LoVo (cell line): ENCODE results near the gene TP63.

Experiments used
- DNase-seq: peaks from one replicate; pipeline ENCODE4 v3.0.0-alpha.2; 2016; ENCODE audit warnings: low spot score

TP63 gene

DNA sequence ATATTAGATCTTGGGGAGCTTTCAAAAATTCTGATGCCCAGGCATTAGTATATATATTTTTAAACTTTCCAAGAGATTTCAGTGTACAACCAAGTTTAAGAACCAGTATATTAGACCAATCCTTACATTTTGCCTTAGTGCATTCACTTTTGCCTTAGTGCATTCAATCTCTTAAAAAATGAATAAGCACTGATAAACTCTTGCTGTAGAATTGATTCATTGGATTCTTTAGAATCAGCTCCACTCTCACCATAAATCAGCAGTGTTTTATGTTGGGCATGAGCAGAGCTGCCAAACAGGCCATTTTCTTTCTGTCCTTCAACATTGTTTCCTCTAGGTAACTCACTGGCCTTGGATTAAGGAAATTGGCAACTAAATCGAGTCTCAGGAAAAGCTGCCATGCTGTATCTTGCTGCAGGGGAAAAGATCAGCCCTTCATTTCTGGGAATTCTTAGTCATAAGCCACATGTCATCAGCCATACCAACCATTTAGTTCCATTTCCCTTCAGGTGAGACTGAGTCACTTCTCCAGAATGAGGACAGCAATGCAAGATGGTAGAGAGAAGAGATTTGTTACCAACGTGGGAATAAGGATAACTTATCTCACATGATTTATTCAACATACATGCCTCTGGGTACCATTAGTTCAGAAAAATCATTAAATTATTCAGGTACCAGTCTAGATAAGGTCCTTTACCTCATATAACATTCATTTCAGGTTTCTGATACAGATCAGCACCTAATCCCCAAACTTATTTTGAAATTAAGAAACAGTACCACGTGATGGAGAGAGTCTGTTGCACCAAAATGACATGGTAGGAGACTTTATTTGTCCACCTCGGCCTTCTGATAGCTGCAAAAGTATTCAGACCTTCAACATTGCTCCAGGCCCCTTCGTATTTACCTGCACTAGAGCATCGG, 297.0 kb downstream of the TP63 start:
- no peak for DNase-seq

- DNase-seq = no peak
These were observed 305.2 kb downstream of the TP63 start for GRCh38 chr3:189936201-189936945.

GRCh38 chr3:189937302-189938127, 306.3 kb downstream of the TP63 start:
- DNase-seq = peak; percentile 94

GRCh38 chr3:189941125-189941524, 309.9 kb downstream of the TP63 start:
- peak; percentile 11 for DNase-seq

GRCh38 chr3:189941679-189942078, 310.5 kb downstream of the TP63 start:
- DNase-seq = peak; percentile 61

GRCh38 chr3:189942948-189943347, 311.8 kb downstream of the TP63 start:
- no peak for DNase-seq

DNA sequence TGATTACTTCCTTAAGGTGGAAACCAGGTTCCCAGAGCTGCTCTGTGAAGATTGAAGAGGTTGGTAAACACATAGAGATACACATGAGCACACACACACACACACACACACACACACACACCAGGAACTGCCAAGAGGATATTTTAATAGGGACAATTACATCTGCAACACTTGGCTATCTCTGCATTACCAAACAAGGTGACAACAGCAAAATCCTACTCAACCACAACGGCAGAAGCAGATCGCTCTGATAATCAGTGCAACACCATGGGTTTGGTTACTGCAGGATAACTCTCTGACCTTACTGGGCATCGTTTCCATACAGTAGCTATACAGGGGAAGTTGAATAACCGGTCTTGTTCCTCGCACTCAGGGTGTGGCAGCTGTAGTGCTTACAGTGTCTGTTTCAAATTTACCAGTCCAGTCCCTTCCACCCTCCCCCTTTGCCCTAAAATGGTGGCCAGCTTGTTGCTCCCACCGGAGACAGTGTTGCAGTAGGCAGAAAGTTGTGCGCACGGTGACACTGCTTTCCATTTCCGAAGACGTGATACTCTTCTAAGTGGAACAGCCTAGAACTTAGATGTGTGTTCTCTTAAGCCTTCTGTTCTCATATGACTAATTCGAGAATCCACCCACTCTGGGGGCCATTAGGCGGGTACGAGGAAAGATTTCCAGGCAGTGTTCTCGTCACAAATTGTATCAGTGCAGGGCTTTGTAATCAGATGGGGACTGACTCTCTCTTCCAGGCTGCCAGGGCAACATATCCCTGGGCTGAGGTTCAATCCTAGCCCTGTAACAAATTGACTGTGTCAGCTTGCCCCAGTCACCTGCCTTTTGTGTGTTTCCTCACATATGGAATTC, 313.3 kb downstream of the TP63 start:
- DNase-seq = peak; percentile 77

DNA sequence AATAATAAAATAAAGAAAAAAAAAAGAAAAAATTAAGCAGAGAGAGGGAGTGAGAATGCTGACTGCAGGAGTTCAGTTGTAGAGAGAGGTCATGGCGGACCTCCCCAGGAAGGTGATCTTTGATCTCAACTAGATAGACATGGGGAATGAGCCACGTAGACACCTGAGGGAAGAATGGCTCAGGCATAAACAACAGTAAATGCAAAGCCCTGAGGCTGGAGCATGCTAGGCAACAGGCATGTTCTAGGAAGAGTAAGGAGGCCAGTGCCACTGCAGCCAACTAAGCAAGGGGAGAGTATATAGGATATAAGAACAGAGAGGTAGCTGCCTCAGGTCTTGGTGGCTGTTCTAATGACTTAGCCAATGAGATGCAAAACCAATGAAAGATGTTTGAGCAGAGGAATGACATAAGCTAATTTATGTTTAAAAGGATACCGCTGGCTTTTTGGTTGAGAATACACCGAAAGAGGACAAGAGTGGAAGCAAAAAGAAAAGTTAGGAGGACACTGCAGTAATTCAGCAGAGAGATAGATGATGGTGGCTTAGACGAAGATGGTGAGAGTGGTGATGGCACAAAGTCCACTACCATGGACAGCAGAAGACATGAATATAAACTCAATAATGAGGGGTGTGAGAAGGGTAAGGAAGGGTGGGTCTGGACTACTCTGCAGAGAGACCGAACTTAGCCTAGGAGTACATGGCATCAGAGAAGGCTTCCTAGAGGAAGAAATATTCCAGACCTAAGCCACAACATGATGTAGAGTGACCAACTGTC, 314.9 kb downstream of the TP63 start:
- no peak for DNase-seq
